ENCODE results near the gene FLRT1.
A peak's percentile ranks its signal among the peaks of the same experiment; 100 is the strongest.

FLRT1 gene

GRCh38 chr11:64048042-64048854, 12.5 kb downstream of the FLRT1 start:
- Histone ChIP-seq H3K4me3 (ENCODE audit: low read depth, low read length) (no peak overlapping the region), H3K27me3 (ENCODE audit: insufficient read depth, low read depth, severe bottlenecking) (no peaks in the 10 kb centered on the region), H3K9me3 (ENCODE audit: severe bottlenecking) (no peaks in the 10 kb centered on the region), H3K27ac (peak overlapping the region; percentile 73), H3K36me3 (0 out of 2 replicates have a peak, but pooled peaks cover 2% of the 10 kb centered on the region)
- no peak for TF ChIP-seq CTCF (IDR thresholded peaks at IDR 0.05; ENCODE audit: low read depth, low read length)
- peak; percentile 74 for DNase-seq

GRCh38 chr11:64049509-64049908, 13.8 kb downstream of the FLRT1 start:
- Histone ChIP-seq H3K27me3 (ENCODE audit: insufficient read depth, low read depth, severe bottlenecking) (no peaks in the 10 kb centered on the region), H3K36me3 (0 out of 2 replicates have a peak, but pooled peaks cover 2% of the 10 kb centered on the region), H3K9me3 (ENCODE audit: severe bottlenecking) (no peaks in the 10 kb centered on the region), H3K27ac (no peak overlapping the region), H3K4me3 (ENCODE audit: low read depth, low read length) (no peak overlapping the region)
- TF ChIP-seq CTCF (IDR thresholded peaks at IDR 0.05; ENCODE audit: low read depth, low read length) = no peak
- no peak for DNase-seq

GRCh38 chr11:64051297-64051696, 15.6 kb downstream of the FLRT1 start:
- H3K36me3 ChIP-seq = no peaks in the 10 kb centered on the region
- no peak overlapping the region for H3K27ac ChIP-seq
- H3K4me3 ChIP-seq (ENCODE audit: low read depth, low read length) = no peak overlapping the region
- DNase-seq = no peak
- no peak for TF ChIP-seq CTCF (IDR thresholded peaks at IDR 0.05; ENCODE audit: low read depth, low read length)
- no peaks in the 10 kb centered on the region for H3K27me3 ChIP-seq (ENCODE audit: insufficient read depth, low read depth, severe bottlenecking)
- H3K9me3 ChIP-seq (ENCODE audit: severe bottlenecking) = no peaks in the 10 kb centered on the region

- no peaks in the 10 kb centered on the region for H3K9me3 ChIP-seq (ENCODE audit: severe bottlenecking)
- no peaks in the 10 kb centered on the region for H3K36me3 ChIP-seq
- DNase-seq = no peak
- no peak overlapping the region for H3K27ac ChIP-seq
- TF ChIP-seq CTCF (IDR thresholded peaks at IDR 0.05; ENCODE audit: low read depth, low read length) = no peak
- H3K27me3 ChIP-seq (ENCODE audit: insufficient read depth, low read depth, severe bottlenecking) = no peaks in the 10 kb centered on the region
- no peak overlapping the region for H3K4me3 ChIP-seq (ENCODE audit: low read depth, low read length)
Measured at GRCh38 chr11:64052436-64052835, 16.7 kb downstream of the FLRT1 start.

GRCh38 chr11:64052938-64053622, 17.3 kb downstream of the FLRT1 start:
- Histone ChIP-seq H3K4me3 (ENCODE audit: low read depth, low read length) (no peak overlapping the region), H3K9me3 (ENCODE audit: severe bottlenecking) (no peaks in the 10 kb centered on the region), H3K27ac (no peak overlapping the region), H3K27me3 (ENCODE audit: insufficient read depth, low read depth, severe bottlenecking) (no peaks in the 10 kb centered on the region), H3K36me3 (no peaks in the 10 kb centered on the region)
- DNase-seq = no peak
- TF ChIP-seq CTCF (IDR thresholded peaks at IDR 0.05; ENCODE audit: low read depth, low read length) = no peak
